ENCODE data around the gene AGPS. TPM values are rescaled to one million over a fixed set of nuclear protein-coding genes. Genes with fewer than 3 reads are reported as not detected.

AGPS gene
- total and polyA plus RNA-seq, 9 of the 15 experiments (the other 6 are each of a cell fraction or from before 2014, with no cell fraction given): 15.5 to 211 (median 63.1) TPM

DNA sequence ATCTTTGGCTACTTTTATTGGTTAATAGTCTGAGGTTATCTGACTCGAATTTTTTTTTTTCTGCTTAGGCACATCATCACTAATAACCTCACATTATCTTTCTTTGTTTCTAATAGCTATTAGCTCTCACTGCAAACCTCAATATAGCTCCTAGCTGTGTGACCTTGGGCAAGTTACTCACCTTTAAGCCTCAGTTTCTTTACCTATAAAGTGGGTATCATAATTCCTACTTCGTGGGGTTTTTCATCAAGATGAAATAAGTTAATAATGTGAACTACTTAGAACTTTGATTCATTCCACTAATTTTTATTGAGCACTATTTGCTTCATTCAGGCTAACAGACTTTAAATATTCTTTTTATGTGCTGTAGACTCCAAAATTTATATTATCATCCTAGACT is 55.5 kb downstream of the AGPS start:
- CTCF ChIA-PET (ENCODE audit: low intra/inter-chr PET ratio): no interaction called here
- DNase-seq (ENCODE audit: extremely low read depth in 1 of 4, low spot score in 3 of 4): no peak

DNA sequence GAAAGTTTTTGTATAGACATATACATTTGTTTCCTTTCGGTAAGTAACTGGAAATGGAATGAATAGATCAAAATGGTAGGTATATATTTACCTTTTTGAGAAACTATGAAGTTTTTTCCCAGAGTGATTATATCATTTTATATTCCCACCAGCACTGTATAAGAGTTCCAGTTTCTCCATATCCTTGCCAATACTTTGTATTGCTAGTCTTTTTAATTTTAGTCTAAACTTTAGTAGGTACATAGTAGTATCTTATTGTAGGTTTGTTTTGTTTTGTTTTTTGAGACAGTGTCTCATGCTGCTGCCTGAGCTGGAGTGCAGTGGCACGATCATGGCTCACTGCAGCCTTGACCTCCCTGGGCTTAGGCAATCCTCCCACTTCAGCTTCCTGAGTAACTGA is 56.6 kb downstream of the AGPS start:
- Histone ChIP-seq H2AFZ (ENCODE audit: low read depth, low read length) (no peak overlapping the region), H3K9ac (ENCODE audit: insufficient read depth in 1 of 2, low read depth in 2 of 2, low read length in 2 of 2) (no peak overlapping the region), H3K4me1 (replicated peaks in 1 of 2; ENCODE audit: control insufficient read depth in 2 of 2, insufficient read depth in 2 of 2, low read length in 2 of 2) (0 out of 5 replicates have a peak, but pooled peaks cover 0 to 3% of the 10 kb centered on the region in 2 experiments), H3K4me2 (ENCODE audit: insufficient read depth, low read length) (no peak overlapping the region), H3K9me3 (replicated peaks; ENCODE audit: control insufficient read depth, insufficient read depth, low read depth, low read length) (no peaks in the 10 kb centered on the region), H3K27me3 (ENCODE audit: control insufficient read depth in 2 of 2, insufficient read depth in 2 of 2, low read length in 2 of 2) (no peaks in the 10 kb centered on the region), H3K4me3 (no peak overlapping the region), H3K9me1 (ENCODE audit: control insufficient read depth, insufficient read depth, low read length) (no peaks in the 10 kb centered on the region), H3K36me3 (ENCODE audit: control insufficient read depth, insufficient read depth, low read length) (peaks cover 45% of the 10 kb centered on the region), H3K27ac (ENCODE audit: extremely low read depth, low read depth, low read length) (no peak overlapping the region), H4K20me1 (replicated peaks; ENCODE audit: control insufficient read depth, insufficient read depth, low read length) (no peaks in the 10 kb centered on the region), H3K79me2 (ENCODE audit: control insufficient read depth, insufficient read depth, low read length) (no peaks in the 10 kb centered on the region)
- no peak for FAIRE-seq
- no peak for DNase-seq (ENCODE audit: extremely low read depth in 1 of 4, low spot score in 3 of 4)
- no peak for ATAC-seq
- no TSS peak for BruUV-seq (replicated peaks)
- in situ Hi-C loops (cut with MboI) (no loop called here), intact Hi-C loops (cut with micrococcal nuclease) (no loop called here)
- POLR2A ChIA-PET: no interaction called here
- 96% methylated on average over 2 of the region's 2 CpGs for WGBS (ENCODE audit: insufficient coverage, low coverage, missing lambda C conversion rate)
- CTCF ChIA-PET (ENCODE audit: low intra/inter-chr PET ratio): no interaction called here
- TF ChIP-seq SMARCC2 (IDR thresholded peaks at IDR 0.05; ENCODE audit: low read depth): no peak
- TF ChIP-seq, protein P1, sequence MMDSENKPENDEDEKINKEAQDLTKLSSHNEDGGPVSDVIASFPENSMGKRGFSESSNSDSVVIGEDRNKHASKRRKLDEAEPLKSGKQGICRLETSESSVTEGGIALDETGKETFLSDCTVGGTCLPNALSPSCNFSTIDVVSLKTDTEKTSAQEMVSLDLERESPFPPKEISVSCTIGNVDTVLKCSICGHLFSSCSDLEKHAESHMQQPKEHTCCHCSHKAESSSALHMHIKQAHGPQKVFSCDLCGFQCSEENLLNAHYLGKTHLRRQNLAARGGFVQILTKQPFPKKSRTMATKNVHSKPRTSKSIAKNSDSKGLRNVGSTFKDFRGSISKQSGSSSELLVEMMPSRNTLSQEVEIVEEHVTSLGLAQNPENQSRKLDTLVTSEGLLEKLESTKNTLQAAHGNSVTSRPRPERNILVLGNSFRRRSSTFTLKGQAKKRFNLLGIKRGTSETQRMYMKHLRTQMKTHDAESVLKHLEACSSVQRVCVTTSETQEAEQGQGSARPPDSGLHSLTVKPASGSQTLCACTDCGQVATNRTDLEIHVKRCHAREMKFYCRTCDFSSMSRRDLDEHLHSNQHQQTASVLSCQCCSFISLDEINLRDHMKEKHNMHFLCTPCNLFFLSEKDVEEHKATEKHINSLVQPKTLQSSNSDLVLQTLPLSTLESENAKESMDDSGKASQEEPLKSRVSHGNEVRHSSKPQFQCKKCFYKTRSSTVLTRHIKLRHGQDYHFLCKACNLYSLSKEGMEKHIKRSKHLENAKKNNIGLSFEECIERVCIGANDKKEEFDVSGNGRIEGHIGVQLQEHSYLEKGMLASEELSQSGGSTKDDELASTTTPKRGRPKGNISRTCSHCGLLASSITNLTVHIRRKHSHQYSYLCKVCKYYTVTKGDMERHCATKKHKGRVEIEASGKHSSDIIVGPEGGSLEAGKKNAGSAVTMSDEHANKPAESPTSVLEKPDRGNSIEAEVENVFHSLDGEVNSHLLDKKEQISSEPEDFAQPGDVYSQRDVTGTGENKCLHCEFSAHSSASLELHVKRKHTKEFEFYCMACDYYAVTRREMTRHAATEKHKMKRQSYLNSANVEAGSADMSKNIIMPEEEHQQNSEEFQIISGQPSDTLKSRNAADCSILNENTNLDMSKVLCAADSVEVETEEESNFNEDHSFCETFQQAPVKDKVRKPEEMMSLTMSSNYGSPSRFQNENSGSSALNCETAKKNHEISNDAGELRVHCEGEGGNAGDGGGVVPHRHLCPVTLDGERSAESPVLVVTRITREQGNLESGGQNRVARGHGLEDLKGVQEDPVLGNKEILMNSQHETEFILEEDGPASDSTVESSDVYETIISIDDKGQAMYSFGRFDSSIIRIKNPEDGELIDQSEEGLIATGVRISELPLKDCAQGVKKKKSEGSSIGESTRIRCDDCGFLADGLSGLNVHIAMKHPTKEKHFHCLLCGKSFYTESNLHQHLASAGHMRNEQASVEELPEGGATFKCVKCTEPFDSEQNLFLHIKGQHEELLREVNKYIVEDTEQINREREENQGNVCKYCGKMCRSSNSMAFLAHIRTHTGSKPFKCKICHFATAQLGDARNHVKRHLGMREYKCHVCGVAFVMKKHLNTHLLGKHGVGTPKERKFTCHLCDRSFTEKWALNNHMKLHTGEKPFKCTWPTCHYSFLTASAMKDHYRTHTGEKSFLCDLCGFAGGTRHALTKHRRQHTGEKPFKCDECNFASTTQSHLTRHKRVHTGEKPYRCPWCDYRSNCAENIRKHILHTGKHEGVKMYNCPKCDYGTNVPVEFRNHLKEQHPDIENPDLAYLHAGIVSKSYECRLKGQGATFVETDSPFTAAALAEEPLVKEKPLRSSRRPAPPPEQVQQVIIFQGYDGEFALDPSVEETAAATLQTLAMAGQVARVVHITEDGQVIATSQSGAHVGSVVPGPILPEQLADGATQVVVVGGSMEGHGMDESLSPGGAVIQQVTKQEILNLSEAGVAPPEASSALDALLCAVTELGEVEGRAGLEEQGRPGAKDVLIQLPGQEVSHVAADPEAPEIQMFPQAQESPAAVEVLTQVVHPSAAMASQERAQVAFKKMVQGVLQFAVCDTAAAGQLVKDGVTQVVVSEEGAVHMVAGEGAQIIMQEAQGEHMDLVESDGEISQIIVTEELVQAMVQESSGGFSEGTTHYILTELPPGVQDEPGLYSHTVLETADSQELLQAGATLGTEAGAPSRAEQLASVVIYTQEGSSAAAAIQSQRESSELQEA (IDR thresholded peaks at IDR 0.05; ENCODE audit: low read depth): no peak

More for the DNA sequence above, 55.5 kb downstream of the AGPS start:
- TF ChIP-seq CHCHD3 (CRISPR knock-in tag; IDR thresholded peaks at IDR 0.05) (no peak), E2F3 (CRISPR knock-in tag; IDR thresholded peaks at IDR 0.05) (no peak), CHD4 (IDR thresholded peaks at IDR 0.05; ENCODE audit: insufficient read depth, insufficient replicate concordance, low read depth, low read length, poor library complexity, severe bottlenecking) (peak; percentile 43), ZC3H4 (CRISPR knock-in tag; IDR thresholded peaks at IDR 0.05; ENCODE audit: borderline replicate concordance) (no peak), ESRRA (IDR thresholded peaks at IDR 0.05; ENCODE audit: borderline replicate concordance, low read depth) (peak; percentile 68; the same call in 1 of the 2 replicates), BCOR (IDR thresholded peaks at IDR 0.05) (0 out of 2 replicates have a peak, but pooled peaks have one; percentile 29), RBM25 (IDR thresholded peaks at IDR 0.05; ENCODE audit: low read depth, low read length, severe bottlenecking) (peak; percentile 75)
- in situ Hi-C loops (cut with MboI): no loop called here
- no peak overlapping the region for H3K9ac ChIP-seq (ENCODE audit: insufficient read depth in 1 of 2, low read depth in 2 of 2, low read length in 2 of 2)
- H3K79me2 ChIP-seq (ENCODE audit: control insufficient read depth, insufficient read depth, low read length): no peaks in the 10 kb centered on the region
- no peak overlapping the region for H3K27ac ChIP-seq (ENCODE audit: extremely low read depth, low read depth, low read length)
- no peak overlapping the region for H2AFZ ChIP-seq (ENCODE audit: low read depth, low read length)
- POLR2A ChIA-PET: interaction anchor here (1.4 kb wide), 1 partner anchor 46 kb away, joined by 3 read pairs; no protein-coding TSS in a partner anchor
- FAIRE-seq (no peak), ATAC-seq (no peak)
- H3K27me3 ChIP-seq (ENCODE audit: control insufficient read depth in 2 of 2, insufficient read depth in 2 of 2, low read length in 2 of 2): no peaks in the 10 kb centered on the region
- 73% methylated on average over 2 of the region's 2 CpGs for WGBS (ENCODE audit: insufficient coverage, low coverage, missing lambda C conversion rate)
- intact Hi-C loops (cut with micrococcal nuclease): no loop called here
- H3K9me3 ChIP-seq (replicated peaks; ENCODE audit: control insufficient read depth, insufficient read depth, low read depth, low read length): no peaks in the 10 kb centered on the region
- no peaks in the 10 kb centered on the region for H3K9me1 ChIP-seq (ENCODE audit: control insufficient read depth, insufficient read depth, low read length)
- no TSS peak for BruUV-seq (replicated peaks)
- no peak overlapping the region for H3K4me3 ChIP-seq
- H3K4me1 ChIP-seq (replicated peaks in 1 of 2; ENCODE audit: control insufficient read depth in 2 of 2, insufficient read depth in 2 of 2, low read length in 2 of 2): 0 out of 5 replicates have a peak, but pooled peaks cover 0 to 3% of the 10 kb centered on the region in 2 experiments
- peaks cover 49% of the 10 kb centered on the region for H3K36me3 ChIP-seq (ENCODE audit: control insufficient read depth, insufficient read depth, low read length)
- no peaks in the 10 kb centered on the region for H4K20me1 ChIP-seq (replicated peaks; ENCODE audit: control insufficient read depth, insufficient read depth, low read length)
- H3K4me2 ChIP-seq (ENCODE audit: insufficient read depth, low read length): no peak overlapping the region
